ENCODE results near the gene GYS2. TPM values are rescaled to one million over a fixed set of nuclear protein-coding genes. Genes with fewer than 3 reads are reported as not detected.

Gene GYS2
- total RNA-seq, 1 experiment from 2014 or later: not detected

DNA sequence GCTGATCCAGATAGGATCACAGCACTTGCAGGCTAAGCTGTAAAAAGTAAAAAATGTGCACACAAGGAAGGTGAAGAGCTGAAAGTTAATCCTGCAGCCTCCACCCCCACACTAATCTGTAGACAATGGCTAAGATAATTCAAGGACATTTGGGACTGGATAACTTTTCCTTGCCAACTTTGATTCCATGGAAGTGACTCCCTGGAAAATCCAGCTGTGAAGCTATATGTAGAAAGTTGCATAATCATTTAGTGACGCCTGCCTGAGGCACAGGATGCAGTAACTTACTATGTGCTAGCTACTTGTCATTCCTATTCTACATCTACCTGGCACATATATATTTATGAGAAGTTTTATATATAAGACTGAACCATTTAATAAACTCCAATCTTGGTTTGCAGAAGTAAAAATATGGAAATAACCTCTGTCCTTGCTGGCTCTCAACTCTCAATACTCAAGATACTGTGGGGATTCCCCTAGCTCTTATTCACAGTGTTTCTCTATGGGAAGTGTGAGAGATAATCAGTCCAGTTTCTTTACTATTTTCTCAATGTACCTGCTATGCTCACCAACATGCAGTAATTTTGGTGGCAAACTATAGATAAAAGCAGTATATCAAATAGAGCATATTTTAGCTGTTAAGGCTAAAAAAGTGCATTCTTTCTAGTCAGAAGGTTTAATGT, 38.2 kb upstream of the GYS2 start:
- H3K27ac ChIP-seq (ENCODE audit: low read length): no peak overlapping the region
- H3K4me3 ChIP-seq (ENCODE audit: low read depth in 2 of 2, low read length in 2 of 2): no peak overlapping the region
- TF ChIP-seq SIN3A (IDR thresholded peaks at IDR 0.05; ENCODE audit: borderline replicate concordance, insufficient read depth, low read depth, low read length): no peak
- TF ChIP-seq, protein P1, sequence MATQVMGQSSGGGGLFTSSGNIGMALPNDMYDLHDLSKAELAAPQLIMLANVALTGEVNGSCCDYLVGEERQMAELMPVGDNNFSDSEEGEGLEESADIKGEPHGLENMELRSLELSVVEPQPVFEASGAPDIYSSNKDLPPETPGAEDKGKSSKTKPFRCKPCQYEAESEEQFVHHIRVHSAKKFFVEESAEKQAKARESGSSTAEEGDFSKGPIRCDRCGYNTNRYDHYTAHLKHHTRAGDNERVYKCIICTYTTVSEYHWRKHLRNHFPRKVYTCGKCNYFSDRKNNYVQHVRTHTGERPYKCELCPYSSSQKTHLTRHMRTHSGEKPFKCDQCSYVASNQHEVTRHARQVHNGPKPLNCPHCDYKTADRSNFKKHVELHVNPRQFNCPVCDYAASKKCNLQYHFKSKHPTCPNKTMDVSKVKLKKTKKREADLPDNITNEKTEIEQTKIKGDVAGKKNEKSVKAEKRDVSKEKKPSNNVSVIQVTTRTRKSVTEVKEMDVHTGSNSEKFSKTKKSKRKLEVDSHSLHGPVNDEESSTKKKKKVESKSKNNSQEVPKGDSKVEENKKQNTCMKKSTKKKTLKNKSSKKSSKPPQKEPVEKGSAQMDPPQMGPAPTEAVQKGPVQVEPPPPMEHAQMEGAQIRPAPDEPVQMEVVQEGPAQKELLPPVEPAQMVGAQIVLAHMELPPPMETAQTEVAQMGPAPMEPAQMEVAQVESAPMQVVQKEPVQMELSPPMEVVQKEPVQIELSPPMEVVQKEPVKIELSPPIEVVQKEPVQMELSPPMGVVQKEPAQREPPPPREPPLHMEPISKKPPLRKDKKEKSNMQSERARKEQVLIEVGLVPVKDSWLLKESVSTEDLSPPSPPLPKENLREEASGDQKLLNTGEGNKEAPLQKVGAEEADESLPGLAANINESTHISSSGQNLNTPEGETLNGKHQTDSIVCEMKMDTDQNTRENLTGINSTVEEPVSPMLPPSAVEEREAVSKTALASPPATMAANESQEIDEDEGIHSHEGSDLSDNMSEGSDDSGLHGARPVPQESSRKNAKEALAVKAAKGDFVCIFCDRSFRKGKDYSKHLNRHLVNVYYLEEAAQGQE (IDR thresholded peaks at IDR 0.05; ENCODE audit: insufficient read depth in 1 of 2, low read depth in 2 of 2, low read length in 1 of 2): no peak
- BruUV-seq (replicated peaks): no TSS peak
- ChIA-PET CTCF (no interaction called here), POLR2A (no interaction called here)
- no peak for ATAC-seq
- H3K9me3 ChIP-seq (ENCODE audit: control insufficient read depth, insufficient read depth, low read depth, low read length): no peaks in the 10 kb centered on the region
- H3K27me3 ChIP-seq (ENCODE audit: control insufficient read depth, insufficient read depth, low read length): no peaks in the 10 kb centered on the region
- DNase-seq (ENCODE audit: low read depth, low spot score): no peak
- H3K4me1 ChIP-seq (ENCODE audit: control insufficient read depth, insufficient read depth, low read length): no peaks in the 10 kb centered on the region
- intact Hi-C loops (cut with micrococcal nuclease; ENCODE audit: unreplicated experiment) (no loop called here), in situ Hi-C loops (cut with HindIII; ENCODE audit: low pct_unique_long_range_greater_than_20kb, low sequenced_read_pairs) (no loop called here)
- H3K36me3 ChIP-seq (ENCODE audit: control insufficient read depth, insufficient read depth, low read length): peaks cover 57% of the 10 kb centered on the region

DNA sequence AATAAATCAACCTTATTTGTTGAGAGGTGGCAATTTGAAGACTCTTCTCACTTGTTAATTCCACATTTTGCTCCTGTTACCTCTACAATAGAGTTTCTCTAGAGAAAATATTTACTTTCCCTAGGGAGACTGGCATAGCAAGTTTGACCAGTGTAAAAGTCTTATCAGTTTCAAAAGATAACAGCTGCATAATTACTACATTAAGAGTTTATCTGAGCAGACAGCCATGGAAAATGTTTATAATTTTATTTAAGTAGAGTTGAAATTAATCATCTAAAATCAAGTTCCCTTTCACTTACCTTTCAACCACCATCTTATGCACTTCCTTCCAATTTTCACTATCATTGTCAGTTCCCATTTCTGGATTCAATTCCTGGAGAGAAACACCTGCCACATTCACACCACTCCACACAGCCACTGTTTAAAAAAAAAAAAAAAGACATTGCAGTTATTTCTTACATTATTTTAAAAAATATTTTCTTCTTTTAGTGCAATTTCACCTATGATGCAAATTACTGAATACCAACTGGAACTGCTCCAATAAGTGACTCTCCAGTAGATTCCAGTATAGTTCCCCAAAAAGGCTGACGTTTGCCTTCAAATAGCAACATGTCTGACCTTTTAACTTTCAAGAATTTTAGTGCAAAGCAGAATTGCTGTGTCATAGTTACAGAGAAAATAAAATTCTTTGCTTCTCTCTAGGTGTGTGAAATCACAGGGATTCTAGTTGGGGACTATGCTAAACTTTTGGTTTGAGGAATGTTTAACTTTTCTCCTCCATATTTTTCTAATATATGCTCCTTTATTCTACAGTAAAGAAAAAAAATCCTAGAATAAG, 33.6 kb upstream of the GYS2 start:
- in situ Hi-C loops (cut with HindIII; ENCODE audit: low pct_unique_long_range_greater_than_20kb, low sequenced_read_pairs): no loop called here
- Histone ChIP-seq H3K36me3 (ENCODE audit: control insufficient read depth, insufficient read depth, low read length) (peaks cover 62% of the 10 kb centered on the region), H3K4me3 (ENCODE audit: low read depth in 2 of 2, low read length in 2 of 2) (no peak overlapping the region), H3K27me3 (ENCODE audit: control insufficient read depth, insufficient read depth, low read length) (no peaks in the 10 kb centered on the region), H3K27ac (ENCODE audit: low read length) (no peak overlapping the region), H3K4me1 (ENCODE audit: control insufficient read depth, insufficient read depth, low read length) (no peaks in the 10 kb centered on the region), H3K9me3 (ENCODE audit: control insufficient read depth, insufficient read depth, low read depth, low read length) (no peaks in the 10 kb centered on the region)
- no peak for TF ChIP-seq SIN3A (IDR thresholded peaks at IDR 0.05; ENCODE audit: borderline replicate concordance, insufficient read depth, low read depth, low read length)
- TF ChIP-seq, protein P2, sequence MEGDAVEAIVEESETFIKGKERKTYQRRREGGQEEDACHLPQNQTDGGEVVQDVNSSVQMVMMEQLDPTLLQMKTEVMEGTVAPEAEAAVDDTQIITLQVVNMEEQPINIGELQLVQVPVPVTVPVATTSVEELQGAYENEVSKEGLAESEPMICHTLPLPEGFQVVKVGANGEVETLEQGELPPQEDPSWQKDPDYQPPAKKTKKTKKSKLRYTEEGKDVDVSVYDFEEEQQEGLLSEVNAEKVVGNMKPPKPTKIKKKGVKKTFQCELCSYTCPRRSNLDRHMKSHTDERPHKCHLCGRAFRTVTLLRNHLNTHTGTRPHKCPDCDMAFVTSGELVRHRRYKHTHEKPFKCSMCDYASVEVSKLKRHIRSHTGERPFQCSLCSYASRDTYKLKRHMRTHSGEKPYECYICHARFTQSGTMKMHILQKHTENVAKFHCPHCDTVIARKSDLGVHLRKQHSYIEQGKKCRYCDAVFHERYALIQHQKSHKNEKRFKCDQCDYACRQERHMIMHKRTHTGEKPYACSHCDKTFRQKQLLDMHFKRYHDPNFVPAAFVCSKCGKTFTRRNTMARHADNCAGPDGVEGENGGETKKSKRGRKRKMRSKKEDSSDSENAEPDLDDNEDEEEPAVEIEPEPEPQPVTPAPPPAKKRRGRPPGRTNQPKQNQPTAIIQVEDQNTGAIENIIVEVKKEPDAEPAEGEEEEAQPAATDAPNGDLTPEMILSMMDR (IDR thresholded peaks at IDR 0.05): no peak
- no peak for TF ChIP-seq POLR2AphosphoS5 (IDR thresholded peaks at IDR 0.05; ENCODE audit: low read depth, low read length)
- TF ChIP-seq, protein P1 (IDR thresholded peaks at IDR 0.05; ENCODE audit: insufficient read depth in 1 of 2, low read depth in 2 of 2, low read length in 1 of 2): no peak
- TF ChIP-seq TCF7L2 (IDR thresholded peaks at IDR 0.05; ENCODE audit: low read depth, low read length): no peak
- ChIA-PET CTCF (no interaction called here), POLR2A (no interaction called here)
- no TSS peak for BruUV-seq (replicated peaks)
- intact Hi-C loops (cut with micrococcal nuclease; ENCODE audit: unreplicated experiment): no loop called here
- DNase-seq (ENCODE audit: low read depth, low spot score) (no peak), ATAC-seq (no peak)
